Astrocyte (in vitro differentiated cells and primary cell): ENCODE data around the gene TPD52L2. TPM values are rescaled to one million over a fixed set of nuclear protein-coding genes. Genes with fewer than 3 reads are reported as not detected.

ENCODE experiments used
- DNase-seq: peaks from one replicate; pipeline ENCODE4 v3.0.0-alpha.2; 2010; ENCODE audit warnings: low read depth
- FAIRE-seq: peaks from 2 replicates; lab custom pipeline; 2011; peaks lifted over from hg19 to GRCh38; lab: Jason Lieb, UNC
- H2AFZ ChIP-seq: 2 replicates; pipeline ENCODE4 v1.6.0; 2012; ENCODE audit warnings: low read depth, low read length, inconsistent platforms
- H3K27ac ChIP-seq: 2 replicates; pipeline ENCODE4 v1.5.1; 2011; ENCODE audit warnings: low read depth, low read length, inconsistent platforms
- H3K27me3 ChIP-seq: 2 replicates; pipeline ENCODE4 v1.6.0; 2011; ENCODE audit warnings: low read length, inconsistent platforms; ENCODE audit not compliant: insufficient read depth
- H3K36me3 ChIP-seq: 2 replicates; pipeline ENCODE4 v1.5.1; 2011; ENCODE audit warnings: low read length, inconsistent platforms; ENCODE audit not compliant: insufficient read depth
- H3K4me1 ChIP-seq: 2 replicates; pipeline ENCODE4 v1.5.1; 2011; ENCODE audit warnings: low read length, inconsistent platforms; ENCODE audit not compliant: insufficient read depth
- H3K4me2 ChIP-seq: 2 replicates; pipeline ENCODE4 v1.6.0; 2012; ENCODE audit warnings: low read length, inconsistent platforms
- H3K4me3 ChIP-seq: 2 replicates; pipeline ENCODE4 v1.5.1; 2011; ENCODE audit warnings: low read depth, mild to moderate bottlenecking, low read length, inconsistent platforms; ENCODE audit not compliant: insufficient read depth
- H3K79me2 ChIP-seq: 2 replicates; pipeline ENCODE4 v1.6.0; 2012; ENCODE audit warnings: mild to moderate bottlenecking, low read length, inconsistent platforms; ENCODE audit not compliant: insufficient read depth
- H3K9ac ChIP-seq: 2 replicates; pipeline ENCODE4 v1.6.0; 2012; ENCODE audit warnings: mild to moderate bottlenecking, low read length, inconsistent platforms
- H3K9me3 ChIP-seq: 2 replicates; pipeline ENCODE4 v1.5.1; 2012; ENCODE audit warnings: low read depth, mild to moderate bottlenecking, low read length, inconsistent platforms; ENCODE audit not compliant: insufficient read depth
- H4K20me1 ChIP-seq: 2 replicates; pipeline ENCODE4 v1.6.0; 2012; ENCODE audit warnings: low read length, inconsistent platforms; ENCODE audit not compliant: insufficient read depth
- H3K27ac Mint-ChIP-seq: one replicate; pipeline ENCODE4 v1.8.0; 2021; ENCODE audit warnings: mild to moderate bottlenecking, mixed read lengths; ENCODE audit not compliant: unreplicated experiment
- H3K27me3 Mint-ChIP-seq: one replicate; pipeline ENCODE4 v1.8.0; 2021; ENCODE audit warnings: low read depth, mixed read lengths; ENCODE audit not compliant: unreplicated experiment
- H3K36me3 Mint-ChIP-seq: one replicate; pipeline ENCODE4 v1.8.0; 2021; ENCODE audit warnings: low read depth, mixed read lengths; ENCODE audit not compliant: unreplicated experiment
- H3K4me1 Mint-ChIP-seq: one replicate; pipeline ENCODE4 v1.8.0; 2021; ENCODE audit warnings: low read depth, mixed read lengths; ENCODE audit not compliant: unreplicated experiment
- H3K4me3 Mint-ChIP-seq: one replicate; pipeline ENCODE4 v1.8.0; 2021; ENCODE audit warnings: mild to moderate bottlenecking, moderate library complexity, mixed read lengths; ENCODE audit not compliant: unreplicated experiment
- H3K9me3 Mint-ChIP-seq: one replicate; pipeline ENCODE4 v1.8.0; 2021; ENCODE audit warnings: mild to moderate bottlenecking, mixed read lengths; ENCODE audit not compliant: unreplicated experiment
- CTCF ChIP-seq: IDR thresholded peaks from 2 replicates; pipeline ENCODE4 v1.5.1; 2011; ENCODE audit warnings: low read depth, mild to moderate bottlenecking, inconsistent platforms, low read length, moderate library complexity; ENCODE audit not compliant: insufficient read depth
- EZH2 ChIP-seq: IDR thresholded peaks from 2 replicates; pipeline ENCODE4 v1.6.1; 2012; ENCODE audit warnings: mild to moderate bottlenecking, low read length, inconsistent platforms; ENCODE audit not compliant: insufficient read depth
- total RNA-seq: library from RNA; stranded (reverse); gene quantifications from 2 replicates; pipeline ENCODE4 v1.2.1, GENCODE V29; 2021

The TPD52L2 gene
- total RNA-seq, 1 donor from 2014 or later, result 145 TPM

GRCh38 chr20:63861981-63862901 is 2.8 kb upstream of the TPD52L2 start:
- DNase-seq (no peak), FAIRE-seq (no peak)
- H3K9me3 ChIP-seq, result no peaks in the 10 kb centered on the region
- no peak overlapping the region for H3K9ac ChIP-seq
- H2AFZ ChIP-seq, result no peak overlapping the region
- H3K36me3 ChIP-seq, result peaks cover 2% of the 10 kb centered on the region
- no peaks in the 10 kb centered on the region for H3K27me3 Mint-ChIP-seq
- H3K27ac Mint-ChIP-seq, result no peak overlapping the region
- peaks cover 12% of the 10 kb centered on the region for H4K20me1 ChIP-seq
- peaks cover 23% of the 10 kb centered on the region for H3K4me1 ChIP-seq
- no peak for TF ChIP-seq EZH2
- no peak for TF ChIP-seq CTCF
- H3K4me3 Mint-ChIP-seq, result no peak overlapping the region
- no peaks in the 10 kb centered on the region for H3K27me3 ChIP-seq
- peaks cover 38% of the 10 kb centered on the region for H3K79me2 ChIP-seq
- no peak overlapping the region for H3K4me3 ChIP-seq
- H3K4me2 ChIP-seq, result no peak overlapping the region
- H3K27ac ChIP-seq, result no peak overlapping the region
- no peaks in the 10 kb centered on the region for H3K9me3 Mint-ChIP-seq
- peaks cover 15% of the 10 kb centered on the region for H3K4me1 Mint-ChIP-seq
- H3K36me3 Mint-ChIP-seq, result peaks cover 2% of the 10 kb centered on the region

- Histone ChIP-seq H3K27ac (no peak overlapping the region), H3K36me3 (peaks cover 2% of the 10 kb centered on the region), H3K79me2 (peaks cover 47% of the 10 kb centered on the region), H4K20me1 (peaks cover 21% of the 10 kb centered on the region), H3K27me3 (no peaks in the 10 kb centered on the region), H3K9ac (peak overlapping the region; percentile 94), H3K4me3 (peak overlapping the region; percentile 86), H2AFZ (no peak overlapping the region), H3K4me2 (peak overlapping the region; percentile 91), H3K9me3 (no peaks in the 10 kb centered on the region), H3K4me1 (peaks cover 19% of the 10 kb centered on the region)
- no peaks in the 10 kb centered on the region for H3K9me3 Mint-ChIP-seq
- peaks cover 5% of the 10 kb centered on the region for H3K36me3 Mint-ChIP-seq
- FAIRE-seq (no peak), DNase-seq (no peak)
- H3K4me1 Mint-ChIP-seq, result peaks cover 16% of the 10 kb centered on the region
- no peaks in the 10 kb centered on the region for H3K27me3 Mint-ChIP-seq
- H3K27ac Mint-ChIP-seq, result peak overlapping the region; percentile 94
- peak overlapping the region; percentile 98 for H3K4me3 Mint-ChIP-seq
- TF ChIP-seq EZH2, result no peak
Observed at GRCh38 chr20:63863021-63863797, 1.9 kb upstream of the TPD52L2 start.

- Mint-ChIP-seq H3K4me1 (peaks cover 13% of the 10 kb centered on the region), H3K36me3 (peaks cover 6% of the 10 kb centered on the region), H3K9me3 (no peaks in the 10 kb centered on the region), H3K27me3 (no peaks in the 10 kb centered on the region), H3K27ac (peak overlapping the region; percentile 94), H3K4me3 (peak overlapping the region; percentile 98)
- peak overlapping the region; percentile 51 for H3K27ac ChIP-seq
- H3K4me3 ChIP-seq, result peak overlapping the region; percentile 86
- H2AFZ ChIP-seq, result peak overlapping the region; percentile 80
- peaks cover 6% of the 10 kb centered on the region for H3K36me3 ChIP-seq
- no peaks in the 10 kb centered on the region for H3K27me3 ChIP-seq
- H3K79me2 ChIP-seq, result peaks cover 55% of the 10 kb centered on the region
- DNase-seq (peak; percentile 57), FAIRE-seq (no peak)
- H3K9me3 ChIP-seq, result no peaks in the 10 kb centered on the region
- H3K4me1 ChIP-seq, result peaks cover 12% of the 10 kb centered on the region
- peak overlapping the region; percentile 91 for H3K4me2 ChIP-seq
- peaks cover 28% of the 10 kb centered on the region for H4K20me1 ChIP-seq
- TF ChIP-seq CTCF, result peak; percentile 45
- no peak for TF ChIP-seq EZH2
- H3K9ac ChIP-seq, result peak overlapping the region; percentile 94
Observed at GRCh38 chr20:63863798-63864544, 1.1 kb upstream of the TPD52L2 start.
